Activated naive CD8-positive, alpha-beta T cell (primary cell): ENCODE measurements around the gene BRPF3.
"Not testable (repeated sequence)": the region's sequence is repeated elsewhere in the genome, so short reads cannot be mapped to it uniquely, and the experiment has no call there.

Experiments
- H3K27ac Mint-ChIP-seq: one replicate; pipeline ENCODE4 v1.8.0; 2021; ENCODE audit warnings: mixed read lengths
- H3K27me3 Mint-ChIP-seq: one replicate; pipeline ENCODE4 v1.8.0; 2021; ENCODE audit warnings: mixed read lengths
- H3K36me3 Mint-ChIP-seq: one replicate; pipeline ENCODE4 v1.8.0; 2021; ENCODE audit warnings: mixed read lengths
- H3K4me1 Mint-ChIP-seq: one replicate; pipeline ENCODE4 v1.8.0; 2021; ENCODE audit warnings: low read depth, mixed read lengths
- H3K4me3 Mint-ChIP-seq: one replicate; pipeline ENCODE4 v1.8.0; 2021; ENCODE audit warnings: mild to moderate bottlenecking, mixed read lengths
- H3K9me3 Mint-ChIP-seq: one replicate; pipeline ENCODE4 v1.8.0; 2021; ENCODE audit warnings: low read depth, mixed read lengths

The BRPF3 gene

GRCh38 chr6:36216559-36216958 lies 20.0 kb downstream of the BRPF3 start:
- no peaks in the 10 kb centered on the region for H3K9me3 Mint-ChIP-seq
- no peak overlapping the region for H3K4me3 Mint-ChIP-seq
- no peak overlapping the region for H3K27ac Mint-ChIP-seq
- no peaks in the 10 kb centered on the region for H3K4me1 Mint-ChIP-seq
- H3K36me3 Mint-ChIP-seq: peaks cover 21% of the 10 kb centered on the region
- H3K27me3 Mint-ChIP-seq: no peaks in the 10 kb centered on the region

- Mint-ChIP-seq H3K27me3 (no peaks in the 10 kb centered on the region), H3K36me3 (peaks cover 19% of the 10 kb centered on the region), H3K4me1 (no peaks in the 10 kb centered on the region), H3K9me3 (no peaks in the 10 kb centered on the region), H3K4me3 (no peak overlapping the region), H3K27ac (no peak overlapping the region)
These were observed 20.6 kb downstream of the BRPF3 start for GRCh38 chr6:36217188-36217587.

- peaks cover 24% of the 10 kb centered on the region for H3K36me3 Mint-ChIP-seq
- H3K9me3 Mint-ChIP-seq: no peaks in the 10 kb centered on the region
- H3K4me1 Mint-ChIP-seq: no peaks in the 10 kb centered on the region
- no peak overlapping the region for H3K4me3 Mint-ChIP-seq
- no peaks in the 10 kb centered on the region for H3K27me3 Mint-ChIP-seq
- no peak overlapping the region for H3K27ac Mint-ChIP-seq
These were observed 21.4 kb downstream of the BRPF3 start for GRCh38 chr6:36217946-36218345.

GRCh38 chr6:36218516-36218915 lies 22.0 kb downstream of the BRPF3 start:
- not testable (repeated sequence) for H3K4me3 Mint-ChIP-seq, H3K4me1 Mint-ChIP-seq, H3K9me3 Mint-ChIP-seq, H3K27me3 Mint-ChIP-seq, H3K27ac Mint-ChIP-seq
- H3K36me3 Mint-ChIP-seq: peaks cover 23% of the 10 kb centered on the region

GRCh38 chr6:36219081-36219480 lies 22.5 kb downstream of the BRPF3 start:
- Mint-ChIP-seq H3K27ac (no peak overlapping the region), H3K36me3 (peaks cover 21% of the 10 kb centered on the region), H3K4me1 (no peaks in the 10 kb centered on the region), H3K27me3 (no peaks in the 10 kb centered on the region), H3K9me3 (no peaks in the 10 kb centered on the region), H3K4me3 (no peak overlapping the region)

GRCh38 chr6:36220226-36220625 lies 23.7 kb downstream of the BRPF3 start:
- no peaks in the 10 kb centered on the region for H3K4me1 Mint-ChIP-seq
- H3K27ac Mint-ChIP-seq: no peak overlapping the region
- peaks cover 16% of the 10 kb centered on the region for H3K36me3 Mint-ChIP-seq
- H3K9me3 Mint-ChIP-seq: no peaks in the 10 kb centered on the region
- H3K27me3 Mint-ChIP-seq: no peaks in the 10 kb centered on the region
- no peak overlapping the region for H3K4me3 Mint-ChIP-seq

- H3K36me3 Mint-ChIP-seq: peaks cover 12% of the 10 kb centered on the region
- no peak overlapping the region for H3K27ac Mint-ChIP-seq
- H3K4me1 Mint-ChIP-seq: no peaks in the 10 kb centered on the region
- H3K4me3 Mint-ChIP-seq: no peak overlapping the region
- H3K9me3 Mint-ChIP-seq: no peaks in the 10 kb centered on the region
- no peaks in the 10 kb centered on the region for H3K27me3 Mint-ChIP-seq
These were observed 25.1 kb downstream of the BRPF3 start for GRCh38 chr6:36221674-36222073.

GRCh38 chr6:36222924-36223323 lies 26.4 kb downstream of the BRPF3 start:
- Mint-ChIP-seq H3K27me3 (no peaks in the 10 kb centered on the region), H3K9me3 (no peaks in the 10 kb centered on the region), H3K36me3 (peaks cover 13% of the 10 kb centered on the region), H3K27ac (no peak overlapping the region), H3K4me3 (no peak overlapping the region), H3K4me1 (no peaks in the 10 kb centered on the region)

GRCh38 chr6:36223706-36224105 lies 27.2 kb downstream of the BRPF3 start:
- H3K4me1 Mint-ChIP-seq: no peaks in the 10 kb centered on the region
- no peak overlapping the region for H3K27ac Mint-ChIP-seq
- H3K27me3 Mint-ChIP-seq: no peaks in the 10 kb centered on the region
- H3K36me3 Mint-ChIP-seq: peaks cover 11% of the 10 kb centered on the region
- H3K4me3 Mint-ChIP-seq: no peak overlapping the region
- no peaks in the 10 kb centered on the region for H3K9me3 Mint-ChIP-seq

- H3K9me3 Mint-ChIP-seq: no peaks in the 10 kb centered on the region
- H3K4me1 Mint-ChIP-seq: no peaks in the 10 kb centered on the region
- no peak overlapping the region for H3K27ac Mint-ChIP-seq
- H3K4me3 Mint-ChIP-seq: no peak overlapping the region
- no peaks in the 10 kb centered on the region for H3K27me3 Mint-ChIP-seq
- peaks cover 8% of the 10 kb centered on the region for H3K36me3 Mint-ChIP-seq
These were observed 28.4 kb downstream of the BRPF3 start for GRCh38 chr6:36224918-36225461.

- H3K4me3 Mint-ChIP-seq: no peak overlapping the region
- H3K36me3 Mint-ChIP-seq: peaks cover 8% of the 10 kb centered on the region
- no peaks in the 10 kb centered on the region for H3K4me1 Mint-ChIP-seq
- no peaks in the 10 kb centered on the region for H3K27me3 Mint-ChIP-seq
- H3K9me3 Mint-ChIP-seq: no peaks in the 10 kb centered on the region
- no peak overlapping the region for H3K27ac Mint-ChIP-seq
These were observed 30.0 kb downstream of the BRPF3 start for GRCh38 chr6:36226438-36227047.

- H3K4me3 Mint-ChIP-seq: no peak overlapping the region
- H3K36me3 Mint-ChIP-seq: peaks cover 4% of the 10 kb centered on the region
- no peaks in the 10 kb centered on the region for H3K27me3 Mint-ChIP-seq
- H3K4me1 Mint-ChIP-seq: no peaks in the 10 kb centered on the region
- no peaks in the 10 kb centered on the region for H3K9me3 Mint-ChIP-seq
- H3K27ac Mint-ChIP-seq: no peak overlapping the region
These were observed 31.1 kb downstream of the BRPF3 start for GRCh38 chr6:36227379-36228228.

- Mint-ChIP-seq H3K9me3 (no peaks in the 10 kb centered on the region), H3K4me1 (no peaks in the 10 kb centered on the region), H3K27ac (no peak overlapping the region), H3K36me3 (peaks cover 2% of the 10 kb centered on the region), H3K27me3 (no peaks in the 10 kb centered on the region), H3K4me3 (no peak overlapping the region)
These were observed 32.7 kb downstream of the BRPF3 start for GRCh38 chr6:36229223-36229622.

GRCh38 chr6:36230371-36230770 lies 33.8 kb downstream of the BRPF3 start:
- Mint-ChIP-seq H3K27me3 (no peaks in the 10 kb centered on the region), H3K4me1 (peaks cover 3% of the 10 kb centered on the region), H3K27ac (no peak overlapping the region), H3K4me3 (no peak overlapping the region), H3K9me3 (no peaks in the 10 kb centered on the region), H3K36me3 (peaks cover 4% of the 10 kb centered on the region)

- no peak overlapping the region for H3K27ac Mint-ChIP-seq
- H3K9me3 Mint-ChIP-seq: no peaks in the 10 kb centered on the region
- no peaks in the 10 kb centered on the region for H3K27me3 Mint-ChIP-seq
- H3K4me1 Mint-ChIP-seq: peaks cover 3% of the 10 kb centered on the region
- H3K4me3 Mint-ChIP-seq: no peak overlapping the region
- H3K36me3 Mint-ChIP-seq: peaks cover 4% of the 10 kb centered on the region
These were observed 35.6 kb downstream of the BRPF3 start for GRCh38 chr6:36232172-36232571.
